ENCODE data around the gene SIRPA.

DNA sequence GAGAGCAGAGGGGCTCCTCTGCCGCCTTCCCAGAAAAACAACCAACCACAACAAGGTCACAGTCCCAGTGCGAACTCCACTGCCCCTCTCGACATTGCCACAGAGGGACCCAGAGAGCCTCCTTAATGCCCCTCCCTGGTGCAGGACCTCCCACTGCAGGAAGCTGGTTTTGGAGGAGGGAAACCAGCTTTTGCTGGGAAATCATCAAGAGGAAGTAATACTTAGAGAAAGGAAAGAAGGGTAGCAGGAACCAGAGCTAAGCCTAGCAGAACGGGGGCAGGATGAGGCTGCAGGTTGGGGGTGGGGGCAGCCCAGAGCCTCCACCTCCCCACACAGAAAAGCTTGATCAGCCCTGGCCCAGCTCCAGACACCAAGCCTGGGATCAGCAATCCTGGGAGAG, 37.7 kb upstream of the SIRPA start:
- no peak for TF ChIP-seq POLR2A (IDR thresholded peaks at IDR 0.05)
- TF ChIP-seq, protein P1, sequence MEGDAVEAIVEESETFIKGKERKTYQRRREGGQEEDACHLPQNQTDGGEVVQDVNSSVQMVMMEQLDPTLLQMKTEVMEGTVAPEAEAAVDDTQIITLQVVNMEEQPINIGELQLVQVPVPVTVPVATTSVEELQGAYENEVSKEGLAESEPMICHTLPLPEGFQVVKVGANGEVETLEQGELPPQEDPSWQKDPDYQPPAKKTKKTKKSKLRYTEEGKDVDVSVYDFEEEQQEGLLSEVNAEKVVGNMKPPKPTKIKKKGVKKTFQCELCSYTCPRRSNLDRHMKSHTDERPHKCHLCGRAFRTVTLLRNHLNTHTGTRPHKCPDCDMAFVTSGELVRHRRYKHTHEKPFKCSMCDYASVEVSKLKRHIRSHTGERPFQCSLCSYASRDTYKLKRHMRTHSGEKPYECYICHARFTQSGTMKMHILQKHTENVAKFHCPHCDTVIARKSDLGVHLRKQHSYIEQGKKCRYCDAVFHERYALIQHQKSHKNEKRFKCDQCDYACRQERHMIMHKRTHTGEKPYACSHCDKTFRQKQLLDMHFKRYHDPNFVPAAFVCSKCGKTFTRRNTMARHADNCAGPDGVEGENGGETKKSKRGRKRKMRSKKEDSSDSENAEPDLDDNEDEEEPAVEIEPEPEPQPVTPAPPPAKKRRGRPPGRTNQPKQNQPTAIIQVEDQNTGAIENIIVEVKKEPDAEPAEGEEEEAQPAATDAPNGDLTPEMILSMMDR (IDR thresholded peaks at IDR 0.05) = no peak
